Measurements from ENCODE around the gene SLC6A11.
A peak's percentile ranks its signal among the peaks of the same experiment; 100 is the strongest.

The SLC6A11 gene

DNA sequence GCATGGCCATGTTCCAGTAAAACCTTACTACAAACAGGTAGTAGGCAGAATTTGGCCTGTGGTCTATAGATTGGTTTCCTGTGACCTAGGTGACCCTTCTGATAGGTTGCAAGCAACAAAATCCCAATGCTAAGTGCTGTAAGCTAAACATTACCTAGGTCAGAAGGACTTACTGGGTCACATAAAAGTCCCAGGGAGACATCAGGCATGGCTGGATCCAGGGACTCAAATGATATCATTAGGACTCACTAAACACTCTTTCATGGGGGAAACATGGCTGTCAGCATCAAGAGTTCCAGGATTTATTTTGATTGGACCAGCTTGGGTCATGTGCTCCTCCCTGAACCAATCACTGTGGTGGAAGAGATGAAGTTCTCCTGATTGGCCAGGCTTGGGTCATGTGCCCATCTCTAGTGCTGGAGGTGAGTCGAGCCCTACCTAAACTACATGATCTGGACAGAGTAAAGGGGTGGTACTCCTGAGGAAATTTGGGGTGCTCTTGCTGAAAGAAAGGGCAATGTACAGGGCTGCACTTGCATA, 159.7 kb downstream of the SLC6A11 start:
- DNase-seq = no peak

DNA sequence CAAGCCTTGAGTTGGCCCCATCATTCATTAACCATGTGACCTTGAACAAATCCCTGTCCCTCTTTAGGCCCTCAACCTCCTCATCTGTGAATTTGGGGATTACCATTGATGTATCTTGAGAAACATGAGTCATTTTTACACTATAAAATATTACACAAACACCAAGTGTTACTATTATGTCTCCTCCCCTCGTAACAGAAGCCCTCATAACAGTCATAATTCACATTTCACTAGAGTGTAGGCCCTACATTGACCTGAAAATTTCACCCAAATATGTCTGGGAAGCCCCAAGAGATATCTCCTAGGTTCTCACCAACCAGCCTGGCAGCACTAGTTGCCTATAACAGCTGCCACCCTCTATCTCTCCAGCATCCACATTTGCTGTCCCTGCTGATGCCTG, 160.7 kb downstream of the SLC6A11 start:
- DNase-seq = no peak

DNA sequence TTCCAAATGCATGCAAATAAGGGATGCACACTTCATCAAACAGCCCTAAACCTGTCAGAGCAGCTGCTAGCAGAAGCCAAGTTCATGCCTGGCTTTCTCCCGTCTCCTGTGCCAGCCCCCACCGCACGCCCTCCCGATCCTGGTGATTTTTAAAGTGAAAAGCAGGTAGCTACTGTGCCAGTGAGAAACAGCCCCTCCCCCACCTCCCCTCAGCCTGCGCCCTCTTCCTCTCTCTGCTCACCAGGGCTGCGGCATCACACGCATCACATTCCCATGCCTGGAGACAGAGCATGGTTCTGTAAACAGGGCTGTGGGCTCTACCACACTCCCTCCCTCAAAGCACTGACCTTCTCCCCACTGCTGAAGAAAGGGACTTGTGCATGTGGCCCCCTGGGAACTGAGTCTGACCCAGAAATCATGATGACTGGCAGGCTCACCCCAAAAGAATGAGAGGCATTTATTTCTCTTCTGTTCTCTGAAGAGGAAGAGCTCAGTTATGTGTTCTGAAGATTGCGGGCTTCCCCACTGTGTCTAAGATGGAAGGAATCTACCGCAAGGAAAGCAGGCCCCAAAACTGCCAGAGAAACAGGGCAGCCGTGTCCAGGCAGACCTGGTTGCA, 162.0 kb downstream of the SLC6A11 start:
- DNase-seq = peak in 1 of 58 donors; percentile 48

DNA sequence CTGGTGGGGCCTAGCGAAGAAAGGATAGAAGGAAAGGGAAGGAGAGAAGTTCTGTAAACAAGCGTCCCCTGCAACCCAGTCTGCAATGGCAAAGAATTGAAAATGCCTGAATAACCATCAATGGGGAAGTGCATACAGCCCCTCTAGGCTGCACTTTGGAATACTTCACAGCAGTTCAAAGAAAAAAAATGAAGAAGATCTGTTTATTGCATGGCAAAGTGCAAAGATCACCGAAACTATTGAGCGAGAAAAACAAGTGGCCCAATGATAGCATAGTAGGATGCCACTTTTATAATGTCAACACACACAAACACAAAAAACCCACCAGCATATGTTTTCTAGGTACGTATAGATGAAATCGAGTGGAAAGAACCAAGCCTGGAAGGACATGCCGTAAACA, 162.9 kb downstream of the SLC6A11 start:
- DNase-seq = no peak

DNA sequence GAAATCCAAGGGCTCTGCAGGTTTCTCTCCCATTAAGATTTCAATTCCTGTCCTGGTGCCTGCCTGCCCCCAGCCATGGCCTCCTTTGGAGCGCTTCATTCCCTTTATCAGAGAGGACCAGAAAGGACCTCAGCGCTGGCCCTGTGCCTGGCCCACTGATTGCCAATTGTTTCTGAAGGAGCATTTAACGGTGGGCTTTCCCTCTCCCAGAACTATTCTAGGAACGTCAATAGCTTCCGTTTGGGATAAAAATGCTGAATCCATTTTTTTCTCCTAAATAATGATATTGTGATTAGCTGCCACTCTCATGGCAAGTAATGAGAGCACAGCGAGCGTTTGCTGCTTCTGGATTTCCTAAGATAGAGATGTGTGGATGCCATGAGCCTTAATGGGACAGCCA, 164.3 kb downstream of the SLC6A11 start:
- DNase-seq = no peak

DNA sequence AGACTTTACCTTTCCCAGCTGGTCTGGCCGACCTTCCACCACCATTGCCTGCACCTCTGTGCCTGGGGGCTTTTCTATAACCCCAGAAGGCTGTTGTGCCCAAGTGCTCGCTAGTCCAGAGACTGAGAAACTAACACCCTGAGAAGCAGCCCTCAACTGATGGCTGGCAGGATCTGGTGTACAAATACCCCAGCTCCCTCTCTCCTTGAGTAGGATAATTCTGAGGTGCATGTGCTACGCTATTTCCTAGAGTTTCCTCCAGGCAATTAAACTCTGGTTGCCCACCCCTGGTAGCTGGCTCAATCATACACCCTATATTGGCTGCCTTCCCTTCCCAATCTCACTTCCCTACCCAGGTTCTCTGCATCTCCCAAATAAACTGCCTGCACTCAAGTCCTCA, 165.0 kb downstream of the SLC6A11 start:
- no peak for DNase-seq

DNA sequence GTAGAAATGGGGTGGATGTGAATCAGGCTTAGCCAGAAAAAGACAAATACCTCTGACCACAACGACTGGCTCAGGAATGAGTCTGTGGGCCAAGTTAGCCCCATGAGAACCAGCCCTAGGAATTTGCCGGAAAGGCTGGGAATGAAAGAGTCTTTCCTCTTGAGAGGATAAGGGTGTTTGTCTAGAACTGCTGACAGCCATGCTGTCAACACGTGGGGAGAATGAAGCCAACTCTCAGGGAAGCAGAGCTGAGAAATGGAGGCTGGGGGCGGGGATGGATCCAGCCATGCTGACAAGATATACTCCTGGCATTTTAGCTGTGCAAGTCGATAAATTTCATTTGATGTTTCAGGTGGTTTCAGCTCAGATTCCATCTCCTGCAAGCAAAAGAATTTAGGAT, 165.9 kb downstream of the SLC6A11 start:
- DNase-seq = no peak

DNA sequence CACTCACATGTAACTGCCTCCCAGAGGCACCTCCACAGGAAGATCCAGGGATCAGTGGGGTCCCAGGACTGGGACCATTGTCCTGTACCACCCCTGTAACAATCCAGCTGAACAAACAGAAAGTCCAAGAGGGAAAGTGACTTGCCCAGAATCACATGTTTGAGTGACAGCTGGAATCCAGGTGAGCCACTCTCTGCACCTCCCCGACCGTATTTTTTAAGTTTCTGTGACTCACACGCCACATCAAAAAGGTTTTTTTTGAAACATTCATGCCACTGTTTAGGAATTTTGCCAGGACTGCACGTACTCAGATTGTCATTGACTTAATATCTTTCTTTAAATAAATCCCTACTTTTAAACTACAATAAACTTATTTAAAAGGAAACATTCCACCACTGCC, 166.8 kb downstream of the SLC6A11 start:
- no peak for DNase-seq

DNA sequence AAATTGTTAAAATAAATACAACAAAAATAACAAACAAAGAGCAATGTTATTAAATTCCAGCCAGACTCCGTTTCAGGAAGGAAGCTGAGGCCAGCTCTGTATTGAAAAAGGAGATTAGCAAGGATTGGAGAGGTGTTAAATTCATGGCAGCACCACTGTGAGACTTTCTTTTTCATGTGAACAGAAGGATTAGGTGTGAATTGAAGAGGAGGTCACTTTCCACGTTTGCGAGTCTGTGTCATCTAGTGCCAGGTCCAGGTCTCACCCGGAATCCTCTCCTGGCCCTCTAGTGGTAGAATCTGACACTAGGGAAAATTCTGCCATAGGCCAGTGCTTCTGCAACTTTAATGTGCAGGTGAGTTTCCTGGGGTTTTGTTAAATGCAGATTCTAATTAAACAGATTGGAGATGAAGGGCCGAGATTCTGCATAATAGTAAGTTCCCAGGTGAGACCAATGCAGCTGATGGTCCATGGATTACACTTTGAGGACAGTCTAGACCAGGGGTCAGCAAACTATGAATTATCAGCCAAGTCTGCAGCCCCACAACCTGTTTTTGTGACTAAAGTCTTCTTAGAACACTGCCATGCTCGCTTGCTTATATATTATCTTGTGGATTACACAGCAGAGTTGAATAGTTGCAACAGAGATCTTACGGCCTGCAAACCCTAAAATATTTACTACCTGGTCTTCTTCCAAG, 167.3 kb downstream of the SLC6A11 start:
- DNase-seq = peak in 19 of 58 donors; percentile 10 to 62 (median 33)

DNA sequence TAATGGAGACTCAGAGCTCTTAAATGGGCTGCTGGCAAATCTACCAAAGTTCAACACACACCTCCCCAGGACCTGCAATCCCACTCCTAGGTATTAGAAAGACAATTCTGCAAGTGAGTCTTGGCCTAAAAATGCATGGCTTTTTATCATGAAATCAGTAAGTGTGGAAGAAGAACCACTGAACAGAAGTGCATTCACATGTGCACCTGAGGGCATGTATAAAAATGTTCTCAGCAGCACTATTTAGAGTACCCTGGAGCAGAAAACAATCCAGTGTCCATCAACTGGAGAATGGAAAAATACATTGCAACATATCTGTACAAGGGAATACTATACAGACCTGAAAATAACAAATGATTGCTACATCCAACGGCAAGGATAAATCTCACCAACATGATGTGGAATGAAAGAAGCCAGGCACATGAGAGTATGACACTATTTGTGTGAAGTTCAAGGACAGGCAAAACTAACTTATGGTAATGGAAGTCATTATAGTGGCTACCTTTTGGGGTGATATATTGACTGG, 168.4 kb downstream of the SLC6A11 start:
- DNase-seq = no peak

DNA sequence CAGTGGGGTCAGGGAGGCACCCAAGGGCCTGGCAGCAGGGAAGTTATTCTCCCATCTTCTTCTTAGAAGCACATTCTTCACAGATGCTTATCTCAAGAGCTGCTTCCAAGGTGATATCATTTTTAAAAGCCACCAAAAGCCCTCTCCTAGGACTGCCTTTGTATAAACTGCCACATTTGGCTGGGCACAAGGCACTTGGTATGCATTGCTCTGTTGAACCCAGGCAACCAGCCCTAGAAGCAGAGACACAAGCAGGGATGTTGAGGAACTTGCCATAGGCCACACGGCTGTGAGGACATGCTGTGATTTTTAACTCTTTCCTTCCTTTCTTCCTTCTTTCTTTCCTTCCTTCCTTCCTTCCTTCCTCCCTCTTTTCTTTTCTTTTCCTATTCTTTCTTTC, 169.2 kb downstream of the SLC6A11 start:
- DNase-seq = no peak

DNA sequence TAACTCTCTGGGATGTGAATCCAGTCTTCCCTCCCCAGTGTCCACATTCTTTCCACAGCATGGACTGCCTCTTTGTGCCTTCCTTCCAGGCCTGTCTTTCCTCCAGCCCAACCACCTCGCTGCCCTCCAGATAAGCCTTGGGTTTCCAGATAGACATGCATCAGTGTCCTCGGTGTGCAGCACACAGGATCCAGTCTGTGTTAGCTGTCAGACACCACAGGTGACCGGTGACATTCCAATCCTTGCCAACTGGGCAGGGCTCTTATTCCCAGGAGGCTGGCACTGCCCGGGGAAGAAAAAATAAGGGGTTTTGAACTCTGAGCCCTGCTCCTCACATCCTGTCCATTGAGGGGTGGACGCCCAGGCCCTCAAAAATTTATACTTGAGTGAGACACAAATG, 170.6 kb downstream of the SLC6A11 start:
- DNase-seq = no peak

DNA sequence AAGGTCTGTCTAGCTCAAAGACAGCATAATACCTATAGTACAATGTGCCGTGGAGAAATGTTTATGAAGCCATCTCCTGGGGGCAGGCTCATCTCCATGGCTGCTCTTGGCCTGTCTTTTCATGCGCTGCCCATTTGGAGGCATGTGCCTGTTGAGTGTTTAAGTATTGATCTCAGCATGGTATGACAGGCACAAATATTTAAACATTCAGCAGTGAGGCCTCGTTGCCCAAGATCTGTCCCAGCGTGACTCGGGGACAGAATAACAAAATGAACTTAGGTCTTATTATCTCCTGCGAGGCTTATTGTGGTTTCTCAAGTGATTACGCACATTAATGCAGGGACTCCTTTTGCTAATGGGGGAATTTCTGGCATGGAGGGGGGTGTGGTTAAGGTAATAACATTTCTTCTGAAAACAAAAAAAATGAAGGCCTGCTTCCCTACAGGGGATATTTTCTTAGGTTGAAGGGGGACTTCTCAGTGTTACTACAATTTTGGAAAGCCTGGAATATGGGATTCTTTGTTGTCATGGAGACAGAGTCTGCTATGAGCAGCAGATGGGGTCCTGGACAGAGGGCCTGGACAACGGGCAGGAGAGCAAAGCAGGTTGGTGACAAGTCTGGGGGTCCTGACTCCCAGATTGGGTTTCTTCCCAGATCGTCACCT, 172.1 kb downstream of the SLC6A11 start:
- no peak for DNase-seq

DNA sequence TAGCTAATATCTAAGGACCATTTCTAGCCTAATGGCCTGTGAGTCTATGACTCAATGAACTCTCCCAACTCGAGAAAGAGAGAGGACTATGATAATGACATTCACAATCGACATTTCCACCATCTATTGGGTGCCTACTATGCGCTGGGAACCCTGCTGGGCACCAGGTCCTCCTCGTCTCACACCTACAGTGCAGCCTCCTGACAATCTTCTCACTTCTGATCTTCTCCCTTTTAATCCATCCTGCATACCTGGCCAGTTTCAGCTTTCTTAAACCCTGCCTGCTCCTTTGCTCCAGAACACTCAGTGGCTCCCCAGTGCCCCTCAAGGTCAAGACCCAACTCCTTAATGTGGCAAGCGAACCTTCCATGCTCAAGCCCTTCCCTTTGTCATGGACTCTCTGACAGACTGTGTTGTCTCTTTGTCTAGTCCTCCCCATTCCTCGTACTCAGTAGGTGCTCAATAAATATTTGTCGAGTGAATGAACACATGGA, 173.0 kb downstream of the SLC6A11 start:
- DNase-seq = no peak
